ENCODE data around the gene MYO1D. TPM values are rescaled to one million over a fixed set of nuclear protein-coding genes. Genes with fewer than 3 reads are reported as not detected.

Gene MYO1D
- total RNA-seq, 1 experiment from 2014 or later: 57.2 TPM

DNA sequence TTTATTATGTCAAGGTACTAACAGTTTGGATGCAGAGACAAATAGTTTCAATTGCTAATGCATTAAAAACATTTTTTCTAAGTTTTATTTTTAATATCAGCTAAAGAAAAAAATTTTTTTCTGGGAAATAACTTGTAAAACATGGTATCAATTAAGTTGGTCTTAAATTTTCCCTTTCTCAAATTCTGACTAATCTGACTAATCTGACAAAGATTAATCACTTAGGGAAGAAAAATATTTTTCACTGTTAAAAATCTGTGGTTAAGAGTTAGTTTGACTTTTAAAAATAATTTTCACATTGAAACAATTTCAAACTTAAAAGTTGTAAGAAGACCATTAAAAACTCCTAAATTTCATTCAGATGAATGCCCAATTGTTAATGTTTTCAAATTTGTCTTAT, 74.6 kb downstream of the MYO1D start:
- Mint-ChIP-seq H3K36me3 (ENCODE audit: insufficient read depth, unreplicated experiment) (no peaks in the 10 kb centered on the region), H3K4me1 (ENCODE audit: low read depth, unreplicated experiment) (peaks cover 36% of the 10 kb centered on the region), H3K27me3 (ENCODE audit: unreplicated experiment) (no peaks in the 10 kb centered on the region), H3K9me3 (ENCODE audit: low read depth, unreplicated experiment) (no peaks in the 10 kb centered on the region), H3K27ac (ENCODE audit: unreplicated experiment) (no peak overlapping the region), H3K4me3 (ENCODE audit: low read depth, unreplicated experiment) (no peak overlapping the region)
- no peak for TF ChIP-seq CTCF (IDR thresholded peaks at IDR 0.05; ENCODE audit: unreplicated experiment)
- DNase-seq: no peak
- CTCF ChIA-PET: no interaction called here
- intact Hi-C loops (cut with micrococcal nuclease; ENCODE audit: unreplicated experiment): no loop called here
- BruUV-seq (replicated peaks): no TSS peak

DNA sequence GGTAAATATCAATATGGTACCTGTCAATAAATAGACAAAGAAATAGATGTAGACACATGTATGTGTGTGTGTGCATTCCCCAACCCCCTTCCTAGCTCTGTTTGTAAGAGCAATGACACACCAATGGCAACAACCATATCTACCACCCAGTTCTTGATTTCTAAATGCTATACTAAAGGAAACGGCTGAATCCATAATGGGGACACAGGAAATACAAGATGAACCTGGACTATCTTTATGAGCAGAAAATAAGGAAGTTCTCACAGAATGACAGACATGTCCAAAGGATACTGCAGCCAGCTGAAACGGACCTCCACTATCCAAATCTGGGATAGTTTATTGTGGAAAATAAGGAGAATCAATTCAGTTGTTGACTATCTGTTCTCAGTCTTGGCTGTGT, 75.3 kb downstream of the MYO1D start:
- no TSS peak for BruUV-seq (replicated peaks)
- H3K27ac Mint-ChIP-seq (ENCODE audit: unreplicated experiment): no peak overlapping the region
- H3K4me1 Mint-ChIP-seq (ENCODE audit: low read depth, unreplicated experiment): peaks cover 36% of the 10 kb centered on the region
- no peak for DNase-seq
- CTCF ChIA-PET: no interaction called here
- H3K4me3 Mint-ChIP-seq (ENCODE audit: low read depth, unreplicated experiment): no peak overlapping the region
- H3K27me3 Mint-ChIP-seq (ENCODE audit: unreplicated experiment): no peaks in the 10 kb centered on the region
- H3K36me3 Mint-ChIP-seq (ENCODE audit: insufficient read depth, unreplicated experiment): no peaks in the 10 kb centered on the region
- no peaks in the 10 kb centered on the region for H3K9me3 Mint-ChIP-seq (ENCODE audit: low read depth, unreplicated experiment)
- intact Hi-C loops (cut with micrococcal nuclease; ENCODE audit: unreplicated experiment): no loop called here
- no peak for TF ChIP-seq CTCF (IDR thresholded peaks at IDR 0.05; ENCODE audit: unreplicated experiment)

DNA sequence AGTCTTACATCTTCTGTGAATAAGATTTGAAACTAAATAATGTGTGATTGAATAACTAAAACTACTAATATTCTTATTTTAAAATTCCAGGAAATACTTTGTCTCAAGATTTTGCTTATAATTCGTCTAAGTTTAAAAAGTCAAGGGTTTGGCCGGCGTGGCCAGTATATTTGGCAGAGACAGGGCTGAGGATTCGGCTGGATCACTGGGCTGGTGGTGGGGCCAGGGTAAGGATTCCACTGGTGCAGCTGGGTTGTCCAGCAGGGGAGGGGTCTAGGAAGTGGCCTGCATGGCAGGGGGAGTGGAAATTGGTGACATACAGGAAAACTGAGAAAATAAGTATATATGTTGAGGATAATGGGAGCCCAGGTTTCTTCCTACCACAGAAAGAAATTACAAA, 75.7 kb downstream of the MYO1D start:
- BruUV-seq (replicated peaks): no TSS peak
- peaks cover 36% of the 10 kb centered on the region for H3K4me1 Mint-ChIP-seq (ENCODE audit: low read depth, unreplicated experiment)
- H3K36me3 Mint-ChIP-seq (ENCODE audit: insufficient read depth, unreplicated experiment): no peaks in the 10 kb centered on the region
- CTCF ChIA-PET: no interaction called here
- no peaks in the 10 kb centered on the region for H3K27me3 Mint-ChIP-seq (ENCODE audit: unreplicated experiment)
- no peak overlapping the region for H3K27ac Mint-ChIP-seq (ENCODE audit: unreplicated experiment)
- intact Hi-C loops (cut with micrococcal nuclease; ENCODE audit: unreplicated experiment): no loop called here
- no peaks in the 10 kb centered on the region for H3K9me3 Mint-ChIP-seq (ENCODE audit: low read depth, unreplicated experiment)
- no peak for TF ChIP-seq CTCF (IDR thresholded peaks at IDR 0.05; ENCODE audit: unreplicated experiment)
- no peak overlapping the region for H3K4me3 Mint-ChIP-seq (ENCODE audit: low read depth, unreplicated experiment)
- DNase-seq: no peak

- Mint-ChIP-seq H3K27me3 (ENCODE audit: unreplicated experiment) (no peaks in the 10 kb centered on the region), H3K9me3 (ENCODE audit: low read depth, unreplicated experiment) (no peaks in the 10 kb centered on the region), H3K36me3 (ENCODE audit: insufficient read depth, unreplicated experiment) (peaks cover 10% of the 10 kb centered on the region), H3K4me3 (ENCODE audit: low read depth, unreplicated experiment) (no peak overlapping the region), H3K27ac (ENCODE audit: unreplicated experiment) (no peak overlapping the region), H3K4me1 (ENCODE audit: low read depth, unreplicated experiment) (peaks cover 38% of the 10 kb centered on the region)
- no peak for DNase-seq
- no peak for TF ChIP-seq CTCF (IDR thresholded peaks at IDR 0.05; ENCODE audit: unreplicated experiment)
- intact Hi-C loops (cut with micrococcal nuclease; ENCODE audit: unreplicated experiment): no loop called here
- BruUV-seq (replicated peaks): no TSS peak
- CTCF ChIA-PET: interaction anchor here (1.9 kb wide), 2 partner anchors 8 to 78 kb away, joined by 6 to 11 read pairs; partner anchors contain the start of gene MYO1D
These were observed 78.0 kb downstream of the MYO1D start for GRCh38 chr17:32798938-32799337.
